Right renal pelvis (tissue), 4 donors: Measurements from ENCODE around the gene GTF2F2. TPM values are rescaled to one million over a fixed set of nuclear protein-coding genes. Genes with fewer than 3 reads are reported as not detected.
"Not testable (repeated sequence)": the region's sequence is repeated elsewhere in the genome, so short reads cannot be mapped to it uniquely, and the experiment has no call there.

Experiments used
- DNase-seq, 4 donors: peaks; one replicate each; pipeline ENCODE4 v3.0.0-alpha.2; 2013; ENCODE audit warnings: low read depth in 4 of 4, low spot score in 3 of 4, missing footprints in 1 of 4
- polyA plus RNA-seq, 4 donors: library from polyadenylated mRNA; unstranded; fragments of 120-200 nt; gene quantifications; one replicate each; pipeline ENCODE4 v1.2.1, GENCODE V29; 2013; ENCODE audit not compliant: insufficient read length in 4 of 4

GTF2F2 gene
- polyA plus RNA-seq, 4 donors = 28.3 to 30.5 (median 29.8) TPM

- no peak for DNase-seq
Measured at GRCh38 chr13:45298206-45298505, 177.8 kb downstream of the GTF2F2 start.

- DNase-seq = not testable (repeated sequence)
Measured at GRCh38 chr13:45298550-45298949, 178.2 kb downstream of the GTF2F2 start.

- DNase-seq = no peak
Measured at GRCh38 chr13:45299194-45299593, 178.9 kb downstream of the GTF2F2 start.

DNA sequence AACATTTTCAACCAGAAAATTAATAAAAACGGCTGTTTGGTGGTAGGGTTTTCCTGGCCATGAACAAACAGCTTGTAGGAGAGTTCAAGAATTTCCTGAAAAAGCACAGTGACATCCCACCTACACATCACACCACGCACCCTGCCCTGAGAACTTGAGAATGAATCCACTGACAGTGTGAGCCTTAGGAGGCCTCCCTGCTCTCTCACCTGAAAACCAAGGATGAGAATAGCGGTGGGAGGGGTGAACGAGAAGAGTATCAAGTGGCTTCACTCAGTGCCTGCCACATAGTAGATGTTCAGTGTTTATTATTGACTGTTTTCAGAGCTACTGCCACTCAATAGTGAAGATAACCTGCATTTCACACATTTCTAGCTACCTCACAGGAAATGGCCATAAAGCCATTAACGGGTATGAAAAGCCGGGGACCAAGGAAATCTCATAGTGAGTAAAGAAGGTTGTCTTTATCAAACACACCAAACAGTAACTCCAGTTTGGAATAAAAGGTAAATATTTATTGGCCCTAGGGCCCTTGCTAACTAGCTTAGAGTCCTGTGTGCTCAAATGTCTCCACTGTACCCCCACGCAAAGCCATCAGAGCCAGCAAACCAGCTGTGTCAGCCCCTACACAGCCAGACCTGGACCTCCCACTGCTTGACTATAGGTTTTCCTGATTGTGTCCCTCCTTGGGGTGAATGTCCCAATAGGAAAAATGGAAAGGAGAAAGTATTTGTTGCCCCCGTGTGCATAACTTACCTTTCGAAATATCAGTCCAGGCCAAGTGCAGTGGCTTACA, 180.1 kb downstream of the GTF2F2 start:
- DNase-seq = no peak

DNA sequence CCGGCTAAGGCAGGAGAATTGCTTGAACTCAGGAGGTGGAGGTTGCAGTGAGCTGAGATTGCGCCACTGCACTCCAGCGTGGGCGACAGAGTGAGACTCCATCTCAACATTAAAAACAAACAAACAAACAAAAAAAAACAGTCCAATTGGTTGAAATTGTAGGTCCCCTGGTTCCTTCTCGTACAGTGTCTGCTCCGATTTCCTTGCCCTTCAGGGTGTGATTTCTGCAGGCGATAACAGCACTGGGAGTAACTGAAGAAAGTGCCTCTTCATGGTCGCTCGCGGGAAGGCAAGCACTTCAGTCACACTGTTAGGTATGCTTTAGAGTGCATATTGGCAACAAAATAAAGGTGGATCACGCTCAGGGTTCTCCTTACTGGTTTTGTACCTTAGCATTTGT, 181.0 kb downstream of the GTF2F2 start:
- DNase-seq = no peak

GRCh38 chr13:45302507-45302906, 182.2 kb downstream of the GTF2F2 start:
- DNase-seq = no peak

DNA sequence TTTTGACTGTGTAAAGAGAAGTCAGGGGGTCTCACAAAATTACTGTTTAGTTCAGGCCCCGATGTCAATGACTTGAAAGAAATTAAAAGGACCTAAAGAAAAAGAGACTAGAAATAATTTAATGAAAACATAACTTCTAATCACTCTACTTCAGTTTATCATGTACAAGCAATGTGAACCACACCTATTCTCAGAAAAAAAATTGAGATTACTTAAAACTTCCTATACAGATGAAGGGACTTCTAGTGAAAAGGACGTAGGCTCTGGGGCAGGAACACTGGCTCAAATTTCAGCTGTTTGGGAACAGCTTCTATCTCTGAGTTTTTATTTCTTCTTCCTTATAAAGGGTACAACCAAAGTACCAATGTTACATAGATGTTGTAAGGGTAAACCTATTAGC, 182.7 kb downstream of the GTF2F2 start:
- DNase-seq = no peak

GRCh38 chr13:45303866-45304265, 183.6 kb downstream of the GTF2F2 start:
- DNase-seq = no peak

DNA sequence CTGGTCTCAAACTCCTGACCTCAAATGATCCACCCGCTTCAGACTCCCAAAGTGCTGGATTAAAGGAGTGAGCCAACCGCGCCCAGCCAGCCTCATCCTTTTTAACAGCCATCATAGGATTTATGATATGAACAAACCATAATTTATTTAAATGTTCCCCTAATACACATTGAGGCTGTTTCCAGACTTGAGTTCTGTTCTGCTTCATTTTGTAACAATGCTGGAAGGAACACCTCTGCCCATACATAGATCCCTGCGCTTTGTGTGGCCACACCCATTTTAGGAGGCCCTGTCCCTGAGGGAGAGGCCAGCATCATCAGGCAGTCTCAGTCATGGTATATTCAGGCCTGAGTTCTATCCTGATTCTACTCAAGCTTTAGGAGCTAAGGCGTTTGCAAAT, 184.8 kb downstream of the GTF2F2 start:
- DNase-seq = no peak

- DNase-seq = no peak
Measured at GRCh38 chr13:45306966-45307365, 186.7 kb downstream of the GTF2F2 start.

GRCh38 chr13:45310341-45311131, 190.2 kb downstream of the GTF2F2 start:
- no peak for DNase-seq

DNA sequence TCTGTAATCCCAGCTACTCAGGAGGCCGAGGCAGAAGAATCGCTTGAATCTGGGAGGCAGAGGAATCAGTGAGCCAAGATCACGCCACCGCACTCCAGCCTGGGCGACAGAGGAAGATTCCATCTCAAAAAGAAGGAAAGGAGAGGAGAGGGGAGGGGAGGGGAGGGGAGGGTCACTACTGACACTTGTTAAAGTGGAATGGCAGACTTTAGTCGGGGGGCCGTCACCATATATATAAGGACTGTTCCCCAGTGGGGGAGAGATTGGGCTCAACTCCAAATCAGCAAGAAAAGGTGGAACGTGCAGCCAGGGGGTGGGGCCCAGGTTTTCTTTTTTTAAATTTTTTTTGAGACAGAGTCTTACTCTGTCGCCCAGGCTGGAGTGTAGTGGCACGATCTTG, 194.5 kb downstream of the GTF2F2 start:
- DNase-seq = no peak

DNA sequence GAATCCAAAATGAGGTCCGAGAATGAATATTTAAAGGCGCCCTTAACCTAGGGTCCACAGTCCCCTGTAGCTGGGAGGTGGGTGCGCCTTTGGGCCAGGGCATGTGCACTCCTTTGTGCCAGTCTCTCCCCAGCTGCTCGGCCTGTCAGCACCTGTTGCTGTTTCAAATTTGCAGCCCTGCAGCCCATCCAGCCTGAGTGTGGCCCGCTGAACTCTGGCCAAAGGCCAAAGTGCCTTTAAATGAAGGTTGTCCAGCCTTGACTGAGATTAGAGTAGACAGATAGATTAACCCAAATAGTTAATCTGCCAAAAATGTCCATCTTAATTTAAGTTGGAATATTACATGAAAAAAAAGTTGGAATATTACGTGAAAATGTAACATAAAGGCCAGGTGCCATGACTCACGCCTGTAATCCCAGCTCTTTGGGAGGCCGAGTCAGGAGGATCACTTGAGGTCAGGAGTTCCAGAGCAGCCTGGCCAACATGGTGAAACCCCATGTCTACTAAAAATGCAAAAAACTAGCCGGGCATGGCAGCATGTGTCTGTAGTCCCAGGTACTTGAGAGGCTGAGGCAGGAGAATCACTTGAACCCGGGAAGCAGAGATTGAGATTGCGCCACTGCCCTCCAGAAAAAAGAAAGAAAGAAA, 195.3 kb downstream of the GTF2F2 start:
- DNase-seq = no peak

DNA sequence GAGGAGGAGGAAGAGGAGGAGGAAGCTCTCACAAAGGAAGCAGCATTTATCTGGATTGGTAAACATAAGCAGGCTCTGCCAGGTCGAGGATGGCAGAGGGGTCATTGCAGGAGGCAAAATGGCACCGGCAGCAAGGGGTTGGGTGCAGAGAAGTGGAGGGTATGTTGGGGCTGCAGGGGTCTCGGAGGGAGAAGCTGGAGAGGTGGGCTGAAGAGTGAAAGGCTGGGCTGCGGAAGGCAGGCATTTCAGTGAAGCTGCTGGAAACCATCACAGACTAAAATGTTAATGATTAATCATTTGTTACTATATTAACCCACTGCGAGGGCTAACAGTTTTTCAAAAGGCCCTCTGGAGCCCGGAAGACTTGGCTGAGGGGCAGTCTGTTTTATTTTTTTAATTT, 196.0 kb downstream of the GTF2F2 start:
- DNase-seq = no peak

- DNase-seq = no peak
Measured at GRCh38 chr13:45316996-45317395, 196.7 kb downstream of the GTF2F2 start.

- no peak for DNase-seq
Measured at GRCh38 chr13:45320876-45321629, 200.7 kb downstream of the GTF2F2 start.

DNA sequence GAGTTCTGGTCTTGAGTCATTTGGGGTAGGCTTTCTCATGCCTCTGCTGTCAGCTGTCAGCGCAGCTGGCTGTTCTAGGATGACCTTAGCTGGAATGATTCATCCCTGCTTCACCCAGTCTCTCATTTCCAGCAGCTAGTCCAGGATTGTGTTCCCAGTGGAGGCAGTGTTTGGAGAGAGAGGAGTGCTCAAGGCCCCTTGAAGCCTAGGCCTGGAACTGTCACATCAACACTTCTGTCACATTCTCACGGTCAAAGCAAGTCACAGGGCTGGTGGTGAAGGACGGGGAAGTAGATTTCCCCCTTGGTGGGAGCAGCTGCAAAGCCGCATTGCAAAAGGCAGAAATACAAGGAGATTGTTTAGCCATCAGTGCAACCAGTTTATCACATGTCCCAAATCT, 205.5 kb downstream of the GTF2F2 start:
- no peak for DNase-seq

DNA sequence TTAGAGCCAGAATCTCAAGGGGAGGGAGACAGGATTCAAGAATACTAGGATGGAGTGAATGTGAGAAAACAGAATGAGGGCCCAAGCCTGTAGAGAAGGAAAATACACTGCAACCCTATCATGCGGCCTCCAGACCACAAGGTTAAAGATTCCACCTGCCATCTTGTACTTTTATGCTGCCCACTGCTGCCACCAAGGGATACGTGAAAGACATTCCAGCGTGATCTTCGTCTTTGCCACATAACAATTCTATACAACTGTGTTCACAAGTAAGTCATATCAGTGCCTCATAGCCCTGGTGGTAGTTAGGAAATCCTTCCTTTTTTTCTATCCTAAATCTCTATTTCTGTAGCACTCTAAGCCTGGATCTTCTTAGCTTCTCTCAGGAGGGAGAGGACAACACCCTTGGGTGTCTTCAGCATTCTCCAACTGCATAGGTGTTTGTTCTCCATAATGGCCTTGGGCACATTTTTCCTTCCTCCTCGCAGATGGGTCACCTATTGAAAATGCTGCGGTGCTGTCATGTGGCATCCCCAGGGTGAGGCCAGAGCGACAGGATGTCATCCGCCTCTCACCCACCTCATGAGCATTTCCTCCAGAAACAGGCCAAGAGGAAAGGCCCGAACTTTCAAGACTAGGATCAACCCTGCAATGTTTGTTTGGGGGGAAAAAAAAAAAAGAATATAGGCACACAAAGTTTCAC, 207.1 kb downstream of the GTF2F2 start:
- DNase-seq = no peak

- no peak for DNase-seq
Measured at GRCh38 chr13:45328661-45329111, 208.4 kb downstream of the GTF2F2 start.

DNA sequence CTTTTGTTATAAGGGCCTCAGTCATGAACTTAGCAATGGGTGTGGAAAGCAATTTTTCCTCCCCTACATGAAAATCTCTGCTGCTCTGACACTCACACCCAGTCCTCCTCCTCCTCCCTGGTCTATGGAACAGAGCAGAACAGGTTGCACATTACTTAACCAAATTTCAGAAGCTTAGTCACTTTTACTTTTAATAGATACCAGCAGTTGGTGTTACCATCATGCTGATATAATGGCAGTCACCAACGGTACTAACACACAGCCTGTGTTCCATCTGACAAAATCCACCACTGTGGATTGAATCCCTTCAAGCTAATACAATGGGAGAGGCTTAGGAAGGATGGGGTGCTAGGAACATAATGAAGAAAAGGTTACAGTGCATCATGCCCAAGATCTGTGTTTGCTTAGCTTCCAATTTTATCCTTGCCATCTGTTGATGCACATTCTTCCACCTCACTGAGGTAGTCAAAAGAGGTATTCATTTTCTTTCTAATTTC, 210.9 kb downstream of the GTF2F2 start:
- DNase-seq = no peak
